GM12864 (cell line): ENCODE results near the gene VSIR.

ENCODE experiments used
- DNase-seq: peaks from one replicate; pipeline ENCODE4 v3.0.0-alpha.2; 2011; ENCODE audit warnings: low read depth
- H3K4me3 ChIP-seq: 2 replicates; pipeline ENCODE4 v1.5.1; 2011; ENCODE audit warnings: mild to moderate bottlenecking, low read depth, low read length, control low read depth
- TF ChIP-seq, protein P1 (sequence below): IDR thresholded peaks from 2 replicates; pipeline ENCODE4 v1.5.1; 2011; ENCODE audit warnings: low read depth, mild to moderate bottlenecking, moderate library complexity, low read length, control low read depth, inconsistent platforms; ENCODE audit errors: missing control alignments

The VSIR gene

DNA sequence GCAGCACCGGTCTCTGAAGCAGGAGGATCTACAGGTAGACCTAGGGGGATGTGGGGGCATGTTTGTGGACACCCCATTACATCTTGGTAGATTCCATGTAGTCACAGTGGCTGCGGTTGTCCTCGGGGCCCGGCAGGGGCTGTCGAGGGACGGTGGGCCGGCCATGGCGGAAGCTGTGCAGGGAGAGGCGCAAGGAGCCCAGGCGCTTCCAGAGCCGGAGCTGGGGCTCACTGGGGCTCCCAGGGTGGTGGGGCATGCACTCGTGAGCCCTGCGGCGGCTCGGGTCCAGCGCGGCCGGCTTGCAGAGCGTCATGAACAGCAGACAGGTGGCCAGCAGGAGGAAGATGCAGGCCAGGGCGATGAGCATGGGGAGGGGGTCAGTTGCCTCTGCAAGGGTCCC lies 57.5 kb downstream of the VSIR start:
- no peak overlapping the region for H3K4me3 ChIP-seq
- no peak for DNase-seq
- TF ChIP-seq, protein P1, sequence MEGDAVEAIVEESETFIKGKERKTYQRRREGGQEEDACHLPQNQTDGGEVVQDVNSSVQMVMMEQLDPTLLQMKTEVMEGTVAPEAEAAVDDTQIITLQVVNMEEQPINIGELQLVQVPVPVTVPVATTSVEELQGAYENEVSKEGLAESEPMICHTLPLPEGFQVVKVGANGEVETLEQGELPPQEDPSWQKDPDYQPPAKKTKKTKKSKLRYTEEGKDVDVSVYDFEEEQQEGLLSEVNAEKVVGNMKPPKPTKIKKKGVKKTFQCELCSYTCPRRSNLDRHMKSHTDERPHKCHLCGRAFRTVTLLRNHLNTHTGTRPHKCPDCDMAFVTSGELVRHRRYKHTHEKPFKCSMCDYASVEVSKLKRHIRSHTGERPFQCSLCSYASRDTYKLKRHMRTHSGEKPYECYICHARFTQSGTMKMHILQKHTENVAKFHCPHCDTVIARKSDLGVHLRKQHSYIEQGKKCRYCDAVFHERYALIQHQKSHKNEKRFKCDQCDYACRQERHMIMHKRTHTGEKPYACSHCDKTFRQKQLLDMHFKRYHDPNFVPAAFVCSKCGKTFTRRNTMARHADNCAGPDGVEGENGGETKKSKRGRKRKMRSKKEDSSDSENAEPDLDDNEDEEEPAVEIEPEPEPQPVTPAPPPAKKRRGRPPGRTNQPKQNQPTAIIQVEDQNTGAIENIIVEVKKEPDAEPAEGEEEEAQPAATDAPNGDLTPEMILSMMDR: no peak

DNA sequence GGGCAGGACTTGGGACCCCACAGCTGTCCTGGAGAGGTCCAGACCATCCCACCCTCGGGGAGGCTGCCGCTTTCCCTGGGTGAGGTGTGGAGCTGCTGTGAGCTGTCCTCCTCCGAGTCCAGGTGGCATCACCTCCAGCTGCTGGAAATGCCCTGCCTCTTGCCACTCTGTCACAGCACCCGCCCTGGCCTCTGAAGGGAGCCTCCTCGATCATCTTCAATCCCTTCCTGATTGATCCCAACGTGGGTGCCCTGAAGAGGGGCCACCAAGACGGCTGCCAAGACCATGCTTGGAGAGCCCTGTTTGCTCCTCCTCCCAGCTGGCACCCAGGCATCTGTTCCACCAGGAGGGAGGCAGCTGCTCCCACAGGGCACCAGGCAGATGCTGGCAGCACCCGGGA lies 58.3 kb downstream of the VSIR start:
- TF ChIP-seq, protein P1: no peak
- H3K4me3 ChIP-seq: no peak overlapping the region
- DNase-seq: no peak

DNA sequence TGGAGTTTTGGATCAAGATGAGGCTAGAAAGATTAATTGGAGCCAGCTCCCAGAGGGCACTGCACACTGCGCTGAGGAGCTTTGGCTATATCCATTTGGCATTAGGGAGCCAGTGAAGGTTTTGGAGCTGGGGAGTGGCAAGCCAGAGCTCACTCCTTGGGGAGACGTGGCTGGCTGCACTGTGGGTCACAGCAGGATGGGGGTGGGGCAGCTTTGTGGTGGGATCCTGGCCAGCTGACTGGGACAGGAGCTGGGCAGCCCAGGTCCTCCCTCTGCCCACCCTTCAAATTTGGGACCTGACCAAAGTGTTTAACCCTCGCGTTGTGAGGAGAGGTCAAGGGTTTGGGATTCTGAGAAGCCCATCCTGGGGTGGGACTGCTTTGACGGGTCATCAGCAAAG lies 58.7 kb downstream of the VSIR start:
- DNase-seq: no peak
- H3K4me3 ChIP-seq: no peak overlapping the region

DNA sequence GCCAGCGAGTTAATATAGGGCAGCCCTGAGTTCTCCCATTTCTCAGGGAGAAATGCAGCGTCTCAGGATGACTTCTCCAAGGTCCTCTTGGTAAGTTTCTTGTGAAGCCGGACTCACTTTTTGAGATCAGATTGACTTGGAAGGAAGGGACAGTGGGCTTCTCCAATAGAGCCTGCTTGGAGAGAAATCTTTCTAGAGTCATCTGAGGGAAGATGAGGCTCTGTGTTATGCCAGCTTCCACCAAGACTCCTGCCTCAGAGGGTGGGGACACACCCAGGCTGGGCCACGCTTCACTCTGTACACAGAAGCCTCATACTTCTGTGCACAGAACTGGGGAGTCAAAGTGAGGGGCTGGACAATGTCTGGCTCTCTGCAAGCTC lies 59.3 kb downstream of the VSIR start:
- TF ChIP-seq, protein P1: no peak
- no peak for DNase-seq
- H3K4me3 ChIP-seq: no peak overlapping the region

More for the DNA sequence above, 58.7 kb downstream of the VSIR start:
- TF ChIP-seq, protein P1: no peak

DNA sequence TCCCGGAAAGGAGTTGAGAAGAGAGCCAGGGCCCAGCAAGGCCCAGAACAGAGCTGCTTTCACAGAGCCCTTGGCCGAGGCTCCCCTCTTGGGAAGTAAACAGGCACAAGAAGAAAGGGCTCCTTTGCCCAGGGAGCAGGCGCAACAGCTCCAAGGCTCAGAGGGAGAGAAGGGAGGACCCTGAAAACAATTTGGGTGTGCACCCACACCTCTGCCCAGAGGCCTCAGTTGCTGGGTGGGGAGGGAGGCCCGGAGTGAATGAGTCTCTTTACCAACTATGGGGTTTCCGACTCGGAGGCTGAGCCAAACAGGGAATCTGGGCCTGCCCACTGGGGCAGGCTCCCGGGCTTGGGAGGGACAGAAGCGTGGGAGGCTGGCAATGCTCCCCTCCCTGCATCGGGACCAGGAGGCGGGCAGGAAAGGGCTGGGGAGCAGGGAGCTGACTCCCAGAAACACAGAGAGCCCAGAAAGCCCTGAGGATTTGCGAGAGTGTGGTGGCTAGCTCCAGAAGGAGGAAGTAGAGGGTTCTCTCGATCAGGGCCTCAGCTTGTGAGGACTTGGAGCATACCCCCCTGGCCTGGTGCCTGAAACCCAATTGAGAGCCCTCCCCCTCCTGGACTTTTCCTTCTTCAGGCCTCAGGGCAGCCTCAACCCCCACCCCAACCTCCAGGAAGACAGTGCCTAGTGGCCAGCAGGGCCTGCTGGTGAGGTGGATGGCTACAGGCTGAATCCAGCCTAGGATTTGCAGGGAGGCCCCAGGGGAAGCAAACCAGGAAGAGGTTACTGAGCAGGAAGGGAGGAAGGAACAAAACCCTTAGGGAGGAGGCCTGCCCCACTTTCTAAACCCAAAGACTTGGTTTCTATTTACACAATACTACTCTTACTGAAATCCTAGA lies 59.9 kb downstream of the VSIR start:
- no peak overlapping the region for H3K4me3 ChIP-seq
- DNase-seq: no peak
- TF ChIP-seq, protein P1: no peak

DNA sequence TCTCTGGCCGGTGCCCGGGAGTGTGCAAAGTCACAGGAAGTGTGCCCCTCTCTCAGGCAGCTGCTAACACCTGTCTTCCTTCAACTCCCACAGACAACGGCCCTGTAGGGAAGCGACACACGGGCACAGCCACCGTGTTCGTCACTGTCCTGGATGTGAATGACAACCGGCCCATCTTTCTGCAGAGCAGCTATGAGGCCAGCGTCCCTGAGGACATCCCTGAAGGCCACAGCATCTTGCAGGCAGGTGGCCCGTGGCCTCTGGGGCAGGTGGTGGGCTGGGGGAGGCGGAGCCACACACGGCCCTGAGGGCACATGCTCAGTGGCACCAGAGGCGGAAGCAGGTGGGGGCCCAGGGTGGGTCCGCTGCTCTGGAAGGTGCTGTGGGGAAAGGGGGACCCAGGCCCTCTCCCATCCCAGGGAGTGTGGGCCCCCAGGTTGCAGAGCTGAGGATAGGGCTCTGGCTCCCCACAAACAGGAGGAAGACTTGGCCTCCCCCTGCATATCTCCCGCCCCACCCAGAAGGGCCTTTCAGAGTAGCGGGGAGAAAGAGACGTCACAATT lies 60.7 kb downstream of the VSIR start:
- H3K4me3 ChIP-seq: no peak overlapping the region
- DNase-seq: no peak
- TF ChIP-seq, protein P1: no peak

DNA sequence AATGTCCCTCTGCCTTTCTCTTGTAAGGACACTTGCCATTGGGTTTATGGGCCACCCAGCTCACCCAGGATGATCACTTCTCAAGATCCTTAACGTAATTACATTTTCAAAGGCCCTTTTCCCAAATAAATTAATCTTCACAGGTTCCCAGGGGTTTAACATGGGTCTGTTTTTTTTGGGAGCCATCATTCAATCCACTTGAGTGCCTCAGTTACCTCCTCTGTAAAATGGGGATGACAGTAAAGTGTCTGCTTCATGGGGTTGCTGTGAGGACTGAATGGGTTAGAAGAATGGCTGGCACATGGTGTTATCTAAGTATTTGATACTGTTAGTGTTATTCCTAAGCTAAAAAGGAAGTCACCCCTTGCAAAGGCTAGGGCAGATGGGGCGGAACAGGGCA lies 61.1 kb downstream of the VSIR start:
- no peak for DNase-seq
- H3K4me3 ChIP-seq: no peak overlapping the region
- TF ChIP-seq, protein P1: no peak
